Breast epithelium (tissue), 4 donors: ENCODE results near the gene DKK2. TPM values are rescaled to one million over a fixed set of nuclear protein-coding genes. Genes with fewer than 3 reads are reported as not detected.
A peak's percentile ranks its signal among the peaks of the same experiment; 100 is the strongest.

Experiments used
- DNase-seq, 2 donors: peaks; one replicate each; pipeline ENCODE4 v3.0.0-alpha.2; 2019; ENCODE audit warnings: low spot score in 2 of 2
- H3K27ac ChIP-seq, 2 donors: fragments of 200-600 bp; sonication (generic) in 1 of 2; one replicate each; pipeline ENCODE4 v1.5.1; 2016 to 2019; ENCODE audit warnings: mild to moderate bottlenecking in 1 of 2
- H3K27me3 ChIP-seq, 2 donors: fragments of 200-600 bp; sonication (generic) in 1 of 2; one replicate each; pipeline versions ENCODE4 v1.5.1 to v1.6.0; 2017 to 2019; ENCODE audit warnings: control low read depth in 1 of 2, mild to moderate bottlenecking in 1 of 2
- H3K36me3 ChIP-seq: fragments of 200-600 bp; one replicate; pipeline ENCODE4 v1.5.1; 2019
- H3K4me1 ChIP-seq, 2 donors: fragments of 200-600 bp; sonication (generic); one replicate each; pipeline ENCODE4 v1.5.1; 2016 to 2019; ENCODE audit warnings: control low read depth in 1 of 2
- H3K4me3 ChIP-seq, 3 donors: fragments of 200-600 bp; sonication (generic); 1 replicate in 2 of 3; 2 replicates in 1 of 3; pipeline ENCODE4 v1.5.1; 2016 to 2019; ENCODE audit warnings: mild to moderate bottlenecking in 3 of 3, moderate library complexity in 2 of 3
- H3K9me3 ChIP-seq, 2 donors: fragments of 200-600 bp; sonication (generic) in 1 of 2; one replicate each; pipeline ENCODE4 v1.5.1; 2016 to 2019; ENCODE audit warnings: control low read depth in 1 of 2
- POLR2A ChIP-seq: fragments of 450-650 bp; IDR thresholded peaks from one replicate; pipeline ENCODE4 v1.6.1; 2016; ENCODE audit warnings: antibody characterized with exemption, mild to moderate bottlenecking, moderate library complexity
- POLR2AphosphoS5 ChIP-seq, 3 donors: sonication (generic); formaldehyde crosslinking; IDR thresholded peaks; one replicate each; pipeline ENCODE4 v1.6.1; 2017; ENCODE audit warnings: antibody characterized with exemption in 3 of 3
- intact Hi-C: fragments of 100-400 bp; cut with DNase I; formaldehyde crosslinking; loops from one replicate; pipeline ENCODE4 v1.15.1; 2023; ENCODE audit warnings: low total_unique reads
- total RNA-seq, 3 donors: library from RNA; depleted of rRNA; stranded (reverse); fragments of >200 nt; gene quantifications; one replicate each; pipeline ENCODE4 v1.1.0, GENCODE V29; 2016
- TF ChIP-seq, protein P1 (sequence below), 3 donors: fragments of 450-650 bp; IDR thresholded peaks; one replicate each; pipeline ENCODE4 v1.5.1; 2016 to 2017; ENCODE audit warnings: antibody characterized with exemption in 3 of 3, mild to moderate bottlenecking in 3 of 3, moderate library complexity in 3 of 3

The DKK2 gene
- total RNA-seq, result 1 to 10 TPM; 1.6 to 5.8 (median 1.6) TPM

- DNase-seq, result no peak
- Histone ChIP-seq H3K4me1 (peaks cover 2 to 15% of the 10 kb centered on the region in 2 donors), H3K27me3 (peaks cover 0 to 46% of the 10 kb centered on the region in 2 donors), H3K9me3 (no peaks in the 10 kb centered on the region), H3K27ac (peak within 1 kb of the TSS in 1 of 2 donors; percentile 5), H3K4me3 (peak within 1 kb of the TSS; percentile 47 to 65 (median 49)), H3K36me3 (no peaks in the 10 kb centered on the region)
- TF ChIP-seq, protein P1, sequence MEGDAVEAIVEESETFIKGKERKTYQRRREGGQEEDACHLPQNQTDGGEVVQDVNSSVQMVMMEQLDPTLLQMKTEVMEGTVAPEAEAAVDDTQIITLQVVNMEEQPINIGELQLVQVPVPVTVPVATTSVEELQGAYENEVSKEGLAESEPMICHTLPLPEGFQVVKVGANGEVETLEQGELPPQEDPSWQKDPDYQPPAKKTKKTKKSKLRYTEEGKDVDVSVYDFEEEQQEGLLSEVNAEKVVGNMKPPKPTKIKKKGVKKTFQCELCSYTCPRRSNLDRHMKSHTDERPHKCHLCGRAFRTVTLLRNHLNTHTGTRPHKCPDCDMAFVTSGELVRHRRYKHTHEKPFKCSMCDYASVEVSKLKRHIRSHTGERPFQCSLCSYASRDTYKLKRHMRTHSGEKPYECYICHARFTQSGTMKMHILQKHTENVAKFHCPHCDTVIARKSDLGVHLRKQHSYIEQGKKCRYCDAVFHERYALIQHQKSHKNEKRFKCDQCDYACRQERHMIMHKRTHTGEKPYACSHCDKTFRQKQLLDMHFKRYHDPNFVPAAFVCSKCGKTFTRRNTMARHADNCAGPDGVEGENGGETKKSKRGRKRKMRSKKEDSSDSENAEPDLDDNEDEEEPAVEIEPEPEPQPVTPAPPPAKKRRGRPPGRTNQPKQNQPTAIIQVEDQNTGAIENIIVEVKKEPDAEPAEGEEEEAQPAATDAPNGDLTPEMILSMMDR (IDR thresholded peaks at IDR 0.05), result no peak
- no peak for TF ChIP-seq POLR2A
- TF ChIP-seq POLR2AphosphoS5 (IDR thresholded peaks at IDR 0.05), result no peak
- intact Hi-C loops, result no loop called here
Observed at GRCh38 chr4:107035819-107036583, at the start of gene DKK2. DKK2 (minus strand) TSS chr4:107036313; CDS start chr4:107035591, 722 bp downstream.

DNA sequence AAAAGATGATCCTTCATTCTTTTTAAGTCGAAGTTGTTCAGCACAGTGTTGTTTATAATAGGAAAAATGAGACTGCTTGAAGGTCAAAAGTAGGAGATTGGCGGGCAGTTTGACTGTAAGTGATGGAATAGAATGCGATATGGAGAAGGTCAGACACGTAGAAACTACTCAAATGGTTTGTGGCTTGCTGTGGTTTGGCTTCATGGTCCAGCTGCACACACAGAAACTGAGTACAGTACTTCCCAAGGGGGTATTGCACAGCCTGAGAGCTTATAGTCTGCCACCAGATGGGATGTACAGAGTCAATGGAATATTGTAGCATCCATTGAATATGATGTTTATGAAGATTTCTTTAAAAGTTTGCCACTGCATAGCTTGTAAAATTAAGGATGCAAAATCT is 41.1 kb upstream of the DKK2 start:
- no peaks in the 10 kb centered on the region for H3K9me3 ChIP-seq
- no peak overlapping the region for H3K27ac ChIP-seq
- no peak for DNase-seq
- no peaks in the 10 kb centered on the region for H3K4me1 ChIP-seq
- no peaks in the 10 kb centered on the region for H3K27me3 ChIP-seq
- intact Hi-C loops, result loop anchor here (5.0 kb wide), 1 partner anchor 235 kb away; no protein-coding TSS in a partner anchor
- no peaks in the 10 kb centered on the region for H3K36me3 ChIP-seq
- TF ChIP-seq, protein P1 (IDR thresholded peaks at IDR 0.05), result no peak
- no peak for TF ChIP-seq POLR2AphosphoS5 (IDR thresholded peaks at IDR 0.05)
- no peak for TF ChIP-seq POLR2A
- no peak overlapping the region for H3K4me3 ChIP-seq

DNA sequence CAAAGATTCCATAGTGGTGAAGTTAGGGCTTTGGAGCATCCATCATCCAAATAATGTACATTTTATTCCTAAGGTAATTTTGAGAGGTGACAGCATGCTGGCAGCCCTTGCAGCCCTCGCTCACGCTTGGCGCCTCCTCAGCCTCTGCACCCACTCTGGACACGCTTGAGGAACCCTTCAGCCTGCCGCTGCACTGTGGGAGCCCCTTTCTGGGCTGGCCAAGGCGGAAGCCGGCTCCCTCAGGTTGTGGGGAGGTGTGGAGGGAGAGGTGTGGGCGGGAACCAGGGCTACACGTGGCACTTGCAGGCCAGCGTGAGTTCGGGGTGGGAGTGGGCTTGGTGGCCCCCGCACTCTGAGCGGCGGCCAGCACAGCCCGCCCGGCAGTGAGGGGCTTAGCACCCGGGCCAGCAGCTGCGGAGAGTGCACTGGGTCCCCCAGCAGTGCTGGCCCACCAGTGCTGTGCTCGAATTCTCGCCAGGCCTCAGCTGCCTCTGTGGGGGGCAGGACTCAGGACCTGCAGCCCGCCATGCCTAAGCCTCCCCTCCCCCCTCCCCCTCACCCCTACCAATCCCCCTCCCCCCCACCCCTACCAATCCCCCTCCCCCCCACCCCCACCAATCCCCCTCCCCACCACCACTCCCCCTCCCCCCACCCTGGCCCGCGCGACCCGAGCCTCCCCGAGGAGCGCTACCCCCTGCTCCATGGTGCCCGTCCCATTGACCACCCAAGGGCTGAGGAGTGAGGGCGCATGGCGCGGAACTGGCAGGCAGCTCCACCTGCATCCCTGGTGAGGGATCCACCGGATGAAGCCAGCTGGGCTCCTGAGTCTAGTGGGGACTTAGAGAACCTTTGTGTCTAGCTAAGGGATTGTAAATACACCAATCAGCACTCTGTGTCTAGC is 37.0 kb upstream of the DKK2 start:
- Histone ChIP-seq H3K4me3 (no peak overlapping the region), H3K4me1 (no peaks in the 10 kb centered on the region), H3K9me3 (no peaks in the 10 kb centered on the region), H3K27me3 (no peaks in the 10 kb centered on the region), H3K36me3 (no peaks in the 10 kb centered on the region), H3K27ac (no peak overlapping the region)
- TF ChIP-seq POLR2A, result no peak
- TF ChIP-seq, protein P1 (IDR thresholded peaks at IDR 0.05), result no peak
- TF ChIP-seq POLR2AphosphoS5 (IDR thresholded peaks at IDR 0.05), result no peak
- intact Hi-C loops, result no loop called here
- DNase-seq, result no peak

DNA sequence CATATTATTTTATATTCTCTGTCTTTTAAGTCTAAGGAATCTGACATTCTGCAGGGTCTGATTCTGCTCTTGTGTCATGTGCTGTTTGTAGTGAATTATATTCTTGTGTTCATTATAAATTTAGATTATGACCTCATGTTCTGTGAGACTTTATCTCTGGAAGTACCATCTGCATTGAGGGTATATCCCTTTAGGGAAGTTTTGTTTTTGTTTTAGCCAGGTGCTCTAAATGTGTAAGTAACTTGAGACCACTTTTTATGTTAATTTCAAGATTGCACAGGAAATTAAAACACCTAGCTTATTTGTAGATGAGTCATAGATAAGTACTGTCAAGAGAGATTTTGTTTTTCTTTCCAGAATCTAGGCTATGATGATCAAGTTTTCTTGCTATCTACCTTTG is 35.0 kb upstream of the DKK2 start:
- Histone ChIP-seq H3K27me3 (no peaks in the 10 kb centered on the region), H3K27ac (no peak overlapping the region), H3K36me3 (no peaks in the 10 kb centered on the region), H3K4me1 (no peaks in the 10 kb centered on the region), H3K9me3 (no peaks in the 10 kb centered on the region), H3K4me3 (no peak overlapping the region)
- TF ChIP-seq, protein P1 (IDR thresholded peaks at IDR 0.05), result no peak
- TF ChIP-seq POLR2A, result no peak
- TF ChIP-seq POLR2AphosphoS5 (IDR thresholded peaks at IDR 0.05), result no peak
- DNase-seq, result no peak
- intact Hi-C loops, result no loop called here
